Ascending aorta (tissue), 2 donors: ENCODE results near the gene GPR65. TPM values are rescaled to one million over a fixed set of nuclear protein-coding genes. Genes with fewer than 3 reads are reported as not detected.
"Not testable (repeated sequence)": the region's sequence is repeated elsewhere in the genome, so short reads cannot be mapped to it uniquely, and the experiment has no call there.

Experiments used
- DNase-seq, 2 donors: peaks; one replicate each; pipeline ENCODE4 v3.0.0-alpha.2; 2019; ENCODE audit warnings: low spot score in 2 of 2
- H3K27ac ChIP-seq, 2 donors: fragments of 200-600 bp; sonication (generic); one replicate each; pipeline ENCODE4 v1.5.1; 2016 to 2017; ENCODE audit warnings: mild to moderate bottlenecking in 1 of 2
- H3K27me3 ChIP-seq: fragments of 200-600 bp; sonication (generic); one replicate; pipeline ENCODE4 v1.5.1; 2017
- H3K36me3 ChIP-seq, 2 donors: fragments of 200-600 bp; sonication (generic); one replicate each; pipeline ENCODE4 v1.5.1; 2016
- H3K4me1 ChIP-seq, 2 donors: fragments of 200-600 bp; sonication (generic); one replicate each; pipeline ENCODE4 v1.5.1; 2016 to 2017; ENCODE audit warnings: mild to moderate bottlenecking in 1 of 2
- H3K4me3 ChIP-seq, 2 donors: fragments of 200-600 bp; sonication (generic); one replicate each; pipeline ENCODE4 v1.5.1; 2016 to 2017; ENCODE audit warnings: mild to moderate bottlenecking in 1 of 2
- H3K9me3 ChIP-seq, 2 donors: fragments of 200-600 bp; sonication (generic); one replicate each; pipeline ENCODE4 v1.5.1; 2016
- CTCF ChIP-seq, 3 experiments: fragments of 200-600 bp in 2 of 3; fragments of 450-650 bp in 1 of 3; sonication (generic) in 2 of 3; IDR thresholded peaks; one replicate each; pipeline ENCODE4 v1.5.1; 2016 to 2019; ENCODE audit warnings: antibody characterized with exemption in 3 of 3, mild to moderate bottlenecking in 1 of 3, moderate library complexity in 1 of 3
- intact Hi-C: fragments of 100-400 bp; cut with DNase I; formaldehyde crosslinking; loops from one replicate; pipeline ENCODE4 v1.15.1; 2023
- total RNA-seq: library from RNA; depleted of rRNA; stranded (reverse); fragments of >200 nt; gene quantifications from one replicate; pipeline ENCODE4 v1.1.0, GENCODE V29; 2016

GPR65 gene
- total RNA-seq, 1 donor from 2014 or later, result 0.32 TPM

- Histone ChIP-seq H3K9me3 (no peaks in the 10 kb centered on the region), H3K4me1 (no peaks in the 10 kb centered on the region), H3K27ac (no peak overlapping the region), H3K27me3 (no peaks in the 10 kb centered on the region), H3K4me3 (no peak overlapping the region), H3K36me3 (no peaks in the 10 kb centered on the region)
- intact Hi-C loops, result no loop called here
- no peak for DNase-seq
- TF ChIP-seq CTCF (IDR thresholded peaks at IDR 0.05), result no peak
Measured at GRCh38 chr14:88017535-88017934, 12.6 kb downstream of the GPR65 start.

GRCh38 chr14:88023658-88024187 is 18.8 kb downstream of the GPR65 start:
- TF ChIP-seq CTCF (IDR thresholded peaks at IDR 0.05), result no peak
- H3K4me1 ChIP-seq, result no peaks in the 10 kb centered on the region
- H3K27ac ChIP-seq, result no peak overlapping the region
- H3K9me3 ChIP-seq, result no peaks in the 10 kb centered on the region
- no peaks in the 10 kb centered on the region for H3K27me3 ChIP-seq
- H3K4me3 ChIP-seq, result no peak overlapping the region
- intact Hi-C loops, result no loop called here
- DNase-seq, result no peak
- H3K36me3 ChIP-seq, result no peaks in the 10 kb centered on the region

- H3K9me3 ChIP-seq, H3K27me3 ChIP-seq, H3K4me3 ChIP-seq, DNase-seq, H3K36me3 ChIP-seq, intact Hi-C loops, H3K4me1 ChIP-seq, H3K27ac ChIP-seq: not testable (repeated sequence)
Measured at GRCh38 chr14:88024252-88025086, 19.5 kb downstream of the GPR65 start.

- Histone ChIP-seq H3K27me3 (no peaks in the 10 kb centered on the region), H3K36me3 (no peaks in the 10 kb centered on the region)
- no peak for DNase-seq
Measured at GRCh38 chr14:88025313-88025712, 20.4 kb downstream of the GPR65 start.

GRCh38 chr14:88026890-88027289 is 22.0 kb downstream of the GPR65 start:
- no peaks in the 10 kb centered on the region for H3K27me3 ChIP-seq
- no peak overlapping the region for H3K27ac ChIP-seq
- no peaks in the 10 kb centered on the region for H3K9me3 ChIP-seq
- no peak for TF ChIP-seq CTCF (IDR thresholded peaks at IDR 0.05)
- no peak overlapping the region for H3K4me3 ChIP-seq
- DNase-seq, result no peak
- H3K4me1 ChIP-seq, result no peaks in the 10 kb centered on the region
- intact Hi-C loops, result no loop called here
- no peaks in the 10 kb centered on the region for H3K36me3 ChIP-seq

More at GRCh38 chr14:88025313-88025712, 20.4 kb downstream of the GPR65 start:
- Histone ChIP-seq H3K4me1 (no peaks in the 10 kb centered on the region), H3K27ac (no peak overlapping the region), H3K4me3 (no peak overlapping the region), H3K9me3 (no peaks in the 10 kb centered on the region)
- TF ChIP-seq CTCF (IDR thresholded peaks at IDR 0.05), result no peak
- intact Hi-C loops, result no loop called here

GRCh38 chr14:88029500-88029899 is 24.6 kb downstream of the GPR65 start:
- Histone ChIP-seq H3K27ac (no peak overlapping the region), H3K9me3 (no peaks in the 10 kb centered on the region), H3K36me3 (no peaks in the 10 kb centered on the region), H3K27me3 (no peaks in the 10 kb centered on the region), H3K4me3 (no peak overlapping the region), H3K4me1 (no peaks in the 10 kb centered on the region)
- no peak for TF ChIP-seq CTCF (IDR thresholded peaks at IDR 0.05)
- intact Hi-C loops, result no loop called here
- DNase-seq, result no peak
